GM18505 (cell line): ENCODE data around the gene POC1B.
A peak's percentile ranks its signal among the peaks of the same experiment; 100 is the strongest.

ENCODE experiments used
- ATAC-seq: cut with Tn5 transposase; IDR thresholded peaks from one replicate; pipeline ENCODE4 v1.9.1; 2021; ENCODE audit not compliant: unreplicated experiment
- POLR2A ChIP-seq: IDR thresholded peaks from 4 replicates; pipeline ENCODE4 v1.6.1; 2011; ENCODE audit warnings: borderline replicate concordance; ENCODE audit not compliant: insufficient read depth, insufficient read length; ENCODE audit errors: extremely low read depth

Gene POC1B

GRCh38 chr12:89525824-89526770 lies at the start of gene POC1B:
Gene POC1B (minus strand): TSS chr12:89526047. CDS start chr12:89525895, 152 bp downstream.
- peak; percentile 33 for TF ChIP-seq POLR2A
- peak; percentile 58 for ATAC-seq

DNA sequence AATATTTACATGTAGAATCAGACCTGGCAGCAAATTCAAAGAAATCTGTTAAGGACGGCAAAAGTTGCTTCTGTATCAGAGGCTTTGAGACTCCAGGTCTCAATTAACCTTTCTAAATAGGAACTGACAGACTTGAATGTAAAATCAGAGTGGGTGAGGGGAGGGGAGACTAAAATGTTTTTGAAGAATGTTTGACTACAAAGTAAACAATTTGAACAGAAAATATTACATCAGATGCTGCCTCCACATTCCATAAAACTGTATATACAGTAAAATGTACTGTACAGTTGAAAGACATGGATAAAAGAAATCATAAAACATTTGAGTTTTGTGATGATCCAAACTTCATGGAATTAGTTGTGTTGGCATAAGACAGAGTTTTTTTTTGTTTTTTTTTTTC lies 49.5 kb upstream of the POC1B start:
- no peak for ATAC-seq
- no peak for TF ChIP-seq POLR2A

- ATAC-seq, result no peak
- no peak for TF ChIP-seq POLR2A
Observed at GRCh38 chr12:89574736-89575208, 48.9 kb upstream of the POC1B start.

DNA sequence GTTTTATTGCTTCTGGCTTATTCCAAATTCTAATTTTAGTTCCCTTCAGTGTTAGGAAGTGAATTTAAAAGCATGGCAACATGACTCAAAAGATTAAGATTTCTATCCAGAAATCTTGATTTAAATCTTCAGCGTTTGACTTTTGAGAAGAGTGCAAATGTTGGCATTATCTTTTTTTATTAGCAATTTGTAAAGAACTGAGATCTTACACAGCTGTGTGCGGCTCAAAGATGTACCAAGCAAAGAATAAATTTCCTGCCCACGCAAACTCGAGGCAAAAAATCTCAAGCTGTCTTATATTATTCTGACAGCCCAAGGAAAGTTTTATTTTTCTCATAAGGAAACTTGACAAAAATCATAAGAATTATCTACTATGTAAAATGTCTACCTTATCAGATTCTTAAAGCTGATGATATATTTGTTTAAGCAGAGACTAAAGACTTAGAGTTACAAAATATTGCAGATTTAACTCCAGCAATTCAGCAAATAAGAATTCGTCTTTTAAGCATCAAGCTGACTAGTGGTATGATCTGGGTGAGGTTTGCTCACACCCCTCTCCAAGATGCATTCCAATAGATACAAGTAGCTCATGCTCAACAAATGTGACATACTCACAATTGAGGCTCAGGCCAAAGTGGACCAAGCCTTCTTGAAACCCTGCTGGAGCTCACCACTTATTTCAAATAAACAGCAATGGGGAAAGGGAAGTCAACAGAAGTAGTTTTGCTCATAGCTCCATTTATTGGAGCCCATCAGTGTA lies 47.4 kb upstream of the POC1B start:
- TF ChIP-seq POLR2A, result no peak
- ATAC-seq, result no peak

- no peak for TF ChIP-seq POLR2A
- no peak for ATAC-seq
Observed at GRCh38 chr12:89571491-89572195, 45.8 kb upstream of the POC1B start.

DNA sequence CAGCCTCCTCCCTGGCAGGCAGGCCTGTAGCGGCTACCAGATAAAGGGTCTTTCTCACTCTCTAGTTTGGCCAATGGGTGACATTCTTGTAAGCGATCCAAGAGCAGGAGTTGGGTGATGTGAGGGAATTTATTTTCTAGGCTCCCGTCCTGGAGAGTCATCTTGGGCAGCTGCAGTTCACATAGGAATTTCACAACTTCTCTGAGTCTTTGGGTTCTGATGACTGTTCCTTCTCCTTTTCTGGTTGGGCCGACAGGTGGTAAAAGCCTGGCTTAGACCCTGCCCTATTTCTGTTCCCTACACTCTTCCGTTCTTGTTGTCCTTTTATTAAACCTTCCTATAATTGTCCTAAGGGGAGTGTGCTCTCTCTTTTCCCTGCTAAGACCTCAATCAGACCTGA lies 42.6 kb upstream of the POC1B start:
- TF ChIP-seq POLR2A, result no peak
- ATAC-seq, result no peak

GRCh38 chr12:89567691-89568239 lies 41.9 kb upstream of the POC1B start:
- no peak for ATAC-seq
- TF ChIP-seq POLR2A, result no peak

GRCh38 chr12:89566615-89567014 lies 40.8 kb upstream of the POC1B start:
- TF ChIP-seq POLR2A, result no peak
- ATAC-seq, result no peak

- ATAC-seq, result no peak
- no peak for TF ChIP-seq POLR2A
Observed at GRCh38 chr12:89565002-89565401, 39.2 kb upstream of the POC1B start.

DNA sequence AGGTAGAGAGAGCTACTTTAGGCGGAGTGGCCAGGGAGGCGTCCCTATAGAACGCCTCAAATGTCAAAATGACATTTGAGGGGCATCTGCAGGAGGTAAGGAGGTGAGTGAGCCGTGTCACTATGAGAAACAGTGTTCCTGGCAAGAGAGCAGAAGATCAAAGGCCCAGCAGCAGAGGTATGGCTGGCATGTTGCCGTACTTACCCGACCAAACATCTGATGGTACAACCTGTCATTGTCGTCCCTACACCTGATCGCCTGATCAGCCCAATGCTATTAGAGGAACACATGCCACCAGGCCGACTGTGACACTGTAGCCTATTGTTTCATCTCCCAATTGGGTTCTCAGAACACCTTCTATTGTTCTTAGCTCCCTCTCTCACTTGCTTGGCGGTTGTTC lies 33.9 kb upstream of the POC1B start:
- no peak for TF ChIP-seq POLR2A
- ATAC-seq, result no peak

DNA sequence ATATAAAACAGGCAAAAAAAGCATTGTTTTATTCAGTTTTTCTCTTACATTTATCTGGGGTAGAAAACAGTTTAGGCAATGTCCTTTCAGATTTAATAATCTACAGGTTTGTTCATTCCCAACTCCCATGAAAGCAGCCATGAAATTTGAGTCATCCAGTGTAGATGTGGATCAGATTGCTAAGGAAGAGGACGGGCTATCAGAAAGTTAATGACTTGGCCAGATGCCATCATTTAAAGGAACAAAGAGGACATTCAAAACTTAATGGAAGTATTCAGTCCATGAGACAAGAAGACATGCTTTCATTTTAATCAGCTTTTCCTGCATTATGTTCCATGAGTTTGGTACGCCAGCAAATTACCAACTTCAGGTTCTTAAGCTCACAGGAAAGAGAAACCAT lies 31.1 kb upstream of the POC1B start:
- no peak for TF ChIP-seq POLR2A
- ATAC-seq, result no peak

- ATAC-seq, result no peak
Observed at GRCh38 chr12:89552376-89552775, 26.5 kb upstream of the POC1B start.

DNA sequence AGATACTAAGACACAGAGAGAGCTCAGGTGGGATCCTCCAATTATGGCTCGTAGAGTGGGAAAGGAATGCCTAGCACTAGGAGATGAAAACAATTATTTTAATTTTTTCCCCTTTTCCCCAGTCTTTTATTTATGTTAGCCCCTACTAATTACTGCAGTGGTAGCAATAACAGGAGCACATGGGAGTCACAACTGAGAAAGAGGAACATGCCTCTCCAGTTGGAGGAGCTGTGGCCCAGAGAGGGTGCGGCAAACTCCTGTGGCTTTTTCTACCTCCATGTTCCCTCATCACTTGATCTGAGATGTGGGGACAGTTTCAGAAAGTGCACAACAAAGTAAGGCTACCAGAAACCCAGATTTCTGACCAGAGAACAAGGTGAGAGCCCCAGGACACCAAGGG lies 25.9 kb upstream of the POC1B start:
- ATAC-seq, result no peak
- TF ChIP-seq POLR2A, result no peak

More at GRCh38 chr12:89552376-89552775, 26.5 kb upstream of the POC1B start:
- no peak for TF ChIP-seq POLR2A

DNA sequence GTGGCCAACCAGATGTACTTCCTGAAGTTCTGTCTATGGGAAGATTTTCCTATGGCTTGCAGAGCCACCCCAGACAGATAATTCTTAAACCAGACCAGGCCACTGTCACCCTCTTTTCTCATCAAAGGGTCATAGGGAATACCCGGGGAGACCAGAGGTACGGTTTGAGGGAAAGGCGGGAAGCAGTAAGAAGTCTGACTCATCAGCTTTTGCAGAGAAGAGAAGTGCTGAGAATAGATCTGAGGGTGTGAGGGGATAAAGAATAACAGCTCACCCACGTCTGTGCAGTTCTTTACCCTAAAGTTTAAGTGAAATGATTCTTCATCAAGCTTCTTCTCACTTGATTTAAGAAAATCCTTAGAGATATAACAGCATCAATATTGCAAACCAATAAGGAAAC lies 21.3 kb upstream of the POC1B start:
- no peak for TF ChIP-seq POLR2A
- no peak for ATAC-seq

DNA sequence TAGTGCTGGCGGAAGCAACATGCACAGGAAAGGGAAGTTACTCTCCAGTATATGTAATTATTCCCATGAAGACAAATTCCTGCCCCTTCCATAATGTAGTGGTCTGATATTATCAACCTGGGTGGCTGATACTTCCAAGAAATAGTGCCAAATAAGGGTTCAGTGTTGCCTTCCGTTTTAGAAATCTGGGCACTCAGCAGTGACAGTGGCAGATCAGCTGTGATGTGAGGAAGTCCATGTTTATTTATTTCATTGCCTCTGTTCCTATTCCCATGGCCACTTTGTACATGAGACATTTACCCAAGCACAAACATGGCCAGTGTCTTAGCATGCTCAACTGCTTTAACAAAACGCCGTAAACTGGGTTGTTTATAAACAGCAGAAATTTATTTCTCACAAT lies 20.3 kb upstream of the POC1B start:
- TF ChIP-seq POLR2A, result no peak
- ATAC-seq, result no peak
